ENCODE data around the gene APLP2.

APLP2 gene

DNA sequence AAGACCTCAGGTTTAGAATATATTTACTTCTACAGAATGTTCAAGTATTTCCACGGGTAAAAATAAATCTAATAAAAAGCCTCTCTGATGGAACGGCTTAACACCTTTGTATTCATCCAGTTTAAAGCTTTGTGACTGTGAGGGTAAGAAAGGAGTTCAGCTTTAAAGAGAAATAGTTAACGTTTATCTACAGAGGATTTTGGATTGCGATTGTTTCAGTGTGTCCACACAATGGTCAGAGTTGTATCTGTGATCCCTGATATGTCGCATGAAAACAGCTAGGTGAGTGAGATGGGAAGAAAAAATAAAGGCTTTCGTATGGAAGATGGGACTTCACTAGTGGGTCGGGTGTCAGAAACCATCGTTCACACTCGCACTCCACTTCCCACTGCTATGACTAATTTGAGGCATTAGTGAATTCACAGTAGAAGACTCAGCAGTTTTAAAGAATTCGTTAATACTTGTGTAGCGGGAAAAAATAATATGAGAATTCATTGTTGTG lies 1.6 kb downstream of the APLP2 start:
- Histone ChIP-seq H3K36me3 (ENCODE audit: control insufficient read depth, insufficient read depth, low read length) (no peaks in the 10 kb centered on the region), H3K27me3 (replicated peaks; ENCODE audit: control insufficient read depth, insufficient read depth, low read length) (no peaks in the 10 kb centered on the region; the same call in none of the 2 replicates), H3K4me3 (replicated peaks; ENCODE audit: low read depth, low read length) (no peak overlapping the region)
- no peak for DNase-seq (ENCODE audit: extremely low read depth, insufficient read length)
- TF ChIP-seq, protein P1, sequence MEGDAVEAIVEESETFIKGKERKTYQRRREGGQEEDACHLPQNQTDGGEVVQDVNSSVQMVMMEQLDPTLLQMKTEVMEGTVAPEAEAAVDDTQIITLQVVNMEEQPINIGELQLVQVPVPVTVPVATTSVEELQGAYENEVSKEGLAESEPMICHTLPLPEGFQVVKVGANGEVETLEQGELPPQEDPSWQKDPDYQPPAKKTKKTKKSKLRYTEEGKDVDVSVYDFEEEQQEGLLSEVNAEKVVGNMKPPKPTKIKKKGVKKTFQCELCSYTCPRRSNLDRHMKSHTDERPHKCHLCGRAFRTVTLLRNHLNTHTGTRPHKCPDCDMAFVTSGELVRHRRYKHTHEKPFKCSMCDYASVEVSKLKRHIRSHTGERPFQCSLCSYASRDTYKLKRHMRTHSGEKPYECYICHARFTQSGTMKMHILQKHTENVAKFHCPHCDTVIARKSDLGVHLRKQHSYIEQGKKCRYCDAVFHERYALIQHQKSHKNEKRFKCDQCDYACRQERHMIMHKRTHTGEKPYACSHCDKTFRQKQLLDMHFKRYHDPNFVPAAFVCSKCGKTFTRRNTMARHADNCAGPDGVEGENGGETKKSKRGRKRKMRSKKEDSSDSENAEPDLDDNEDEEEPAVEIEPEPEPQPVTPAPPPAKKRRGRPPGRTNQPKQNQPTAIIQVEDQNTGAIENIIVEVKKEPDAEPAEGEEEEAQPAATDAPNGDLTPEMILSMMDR (IDR thresholded peaks at IDR 0.05; ENCODE audit: insufficient read depth, low read length, poor library complexity, severe bottlenecking) = no peak

DNA sequence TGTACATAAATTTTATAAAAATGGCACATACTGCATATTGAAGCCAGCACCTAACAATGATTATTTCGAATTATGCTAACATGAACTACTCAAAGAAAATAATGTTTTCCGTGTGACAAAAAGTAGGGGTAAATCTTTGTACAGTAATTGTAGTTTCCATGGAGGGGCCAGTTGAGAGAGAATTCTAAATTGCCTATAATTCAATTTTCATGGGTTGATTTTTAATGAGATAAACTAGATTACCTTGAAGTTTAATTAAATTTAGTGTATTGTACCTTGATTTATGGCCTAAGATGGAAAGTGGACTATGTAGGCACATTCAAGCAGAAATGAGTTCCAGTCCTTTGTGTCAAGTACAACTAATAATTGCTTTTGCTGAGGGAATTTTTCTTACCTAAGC lies 5.0 kb downstream of the APLP2 start:
- Histone ChIP-seq H3K27me3 (replicated peaks; ENCODE audit: control insufficient read depth, insufficient read depth, low read length) (no peaks in the 10 kb centered on the region; the same call in 1 of the 2 replicates), H3K36me3 (ENCODE audit: control insufficient read depth, insufficient read depth, low read length) (no peaks in the 10 kb centered on the region), H3K4me3 (replicated peaks; ENCODE audit: low read depth, low read length) (no peak overlapping the region)
- no peak for DNase-seq (ENCODE audit: extremely low read depth, insufficient read length)
- TF ChIP-seq, protein P1 (IDR thresholded peaks at IDR 0.05; ENCODE audit: insufficient read depth, low read length, poor library complexity, severe bottlenecking) = no peak

GRCh38 chr11:130076778-130077481 lies 7.2 kb downstream of the APLP2 start:
- no peaks in the 10 kb centered on the region; the same call in 1 of the 2 replicates for H3K27me3 ChIP-seq (replicated peaks; ENCODE audit: control insufficient read depth, insufficient read depth, low read length)
- no peaks in the 10 kb centered on the region for H3K36me3 ChIP-seq (ENCODE audit: control insufficient read depth, insufficient read depth, low read length)
- H3K4me3 ChIP-seq (replicated peaks; ENCODE audit: low read depth, low read length) = no peak overlapping the region
- TF ChIP-seq, protein P1 (IDR thresholded peaks at IDR 0.05; ENCODE audit: insufficient read depth, low read length, poor library complexity, severe bottlenecking) = no peak
- DNase-seq (ENCODE audit: extremely low read depth, insufficient read length) = no peak

- no peak for DNase-seq (ENCODE audit: extremely low read depth, insufficient read length)
- H3K27me3 ChIP-seq (replicated peaks; ENCODE audit: control insufficient read depth, insufficient read depth, low read length) = no peaks in the 10 kb centered on the region
- no peaks in the 10 kb centered on the region for H3K36me3 ChIP-seq (ENCODE audit: control insufficient read depth, insufficient read depth, low read length)
- TF ChIP-seq, protein P1 (IDR thresholded peaks at IDR 0.05; ENCODE audit: insufficient read depth, low read length, poor library complexity, severe bottlenecking) = no peak
- no peak overlapping the region for H3K4me3 ChIP-seq (replicated peaks; ENCODE audit: low read depth, low read length)
Observed at GRCh38 chr11:130077671-130078070, 8.0 kb downstream of the APLP2 start.

DNA sequence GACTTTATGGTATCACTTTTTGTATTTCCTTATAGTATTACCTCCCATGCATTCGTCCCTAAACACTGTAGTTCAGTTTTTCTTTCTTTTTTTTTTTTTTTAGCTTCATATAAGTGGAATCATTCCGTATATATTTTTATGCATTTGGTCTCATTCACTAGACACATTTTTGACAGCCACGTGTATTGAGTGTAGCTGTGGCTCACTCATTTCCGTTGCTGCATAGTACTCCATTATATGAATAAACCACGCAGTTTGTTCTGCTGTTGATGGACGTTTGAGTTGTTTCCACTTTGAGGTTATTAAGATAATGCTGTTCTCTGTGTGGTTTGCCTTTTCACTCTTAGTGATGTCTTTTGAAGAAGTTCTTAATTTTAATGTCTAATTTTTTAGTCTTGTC lies 8.4 kb downstream of the APLP2 start:
- H3K27me3 ChIP-seq (replicated peaks; ENCODE audit: control insufficient read depth, insufficient read depth, low read length) = no peaks in the 10 kb centered on the region
- no peak overlapping the region for H3K4me3 ChIP-seq (replicated peaks; ENCODE audit: low read depth, low read length)
- H3K36me3 ChIP-seq (ENCODE audit: control insufficient read depth, insufficient read depth, low read length) = no peaks in the 10 kb centered on the region
- no peak for DNase-seq (ENCODE audit: extremely low read depth, insufficient read length)
- TF ChIP-seq, protein P1 (IDR thresholded peaks at IDR 0.05; ENCODE audit: insufficient read depth, low read length, poor library complexity, severe bottlenecking) = no peak

All from GM06990 (cell line).